Activated CD8-positive, alpha-beta memory T cell treated with anti-CD3 and anti-CD28 coated beads, Interleukin-2, amount 50 U/mL, for 4 hours (primary cell): ENCODE measurements around the gene STK39.
"Not testable (repeated sequence)": the region's sequence is repeated elsewhere in the genome, so short reads cannot be mapped to it uniquely, and the experiment has no call there.

Source experiments
- DNase-seq: peaks from one replicate; pipeline ENCODE4 v3.0.0-alpha.2; 2020

Gene STK39

GRCh38 chr2:168079236-168079635 lies 168.2 kb downstream of the STK39 start:
- DNase-seq, result no peak

GRCh38 chr2:168076731-168077130 lies 170.7 kb downstream of the STK39 start:
- no peak for DNase-seq

- no peak for DNase-seq
Observed at GRCh38 chr2:168075446-168075845, 171.9 kb downstream of the STK39 start.

GRCh38 chr2:168072626-168073303 lies 174.6 kb downstream of the STK39 start:
- DNase-seq, result no peak

- no peak for DNase-seq
Observed at GRCh38 chr2:168064011-168064998, 183.1 kb downstream of the STK39 start.

- no peak for DNase-seq
Observed at GRCh38 chr2:168062936-168063335, 184.5 kb downstream of the STK39 start.

GRCh38 chr2:168062054-168062453 lies 185.3 kb downstream of the STK39 start:
- no peak for DNase-seq

GRCh38 chr2:168060986-168061750 lies 186.2 kb downstream of the STK39 start:
- no peak for DNase-seq

- no peak for DNase-seq
Observed at GRCh38 chr2:168059758-168060157, 187.6 kb downstream of the STK39 start.

GRCh38 chr2:168058675-168059074 lies 188.7 kb downstream of the STK39 start:
- no peak for DNase-seq

- no peak for DNase-seq
Observed at GRCh38 chr2:168056242-168056787, 191.1 kb downstream of the STK39 start.

- no peak for DNase-seq
Observed at GRCh38 chr2:168054657-168055056, 192.7 kb downstream of the STK39 start.

GRCh38 chr2:168053676-168054075 lies 193.7 kb downstream of the STK39 start:
- DNase-seq, result no peak

GRCh38 chr2:168052773-168053172 lies 194.6 kb downstream of the STK39 start:
- DNase-seq, result no peak

- DNase-seq, result no peak
Observed at GRCh38 chr2:168050377-168050776, 197.0 kb downstream of the STK39 start.

- no peak for DNase-seq
Observed at GRCh38 chr2:168049609-168050008, 197.8 kb downstream of the STK39 start.

- no peak for DNase-seq
Observed at GRCh38 chr2:168047091-168047690, 200.2 kb downstream of the STK39 start.

- no peak for DNase-seq
Observed at GRCh38 chr2:168044579-168044978, 202.8 kb downstream of the STK39 start.

GRCh38 chr2:168044176-168044575 lies 203.2 kb downstream of the STK39 start:
- DNase-seq, result no peak

GRCh38 chr2:168042127-168042824 lies 205.1 kb downstream of the STK39 start:
- not testable (repeated sequence) for DNase-seq

GRCh38 chr2:168039881-168040280 lies 207.5 kb downstream of the STK39 start:
- DNase-seq, result no peak

GRCh38 chr2:168037778-168038177 lies 209.6 kb downstream of the STK39 start:
- DNase-seq, result no peak
